OCI-LY7 (cell line): Measurements from ENCODE around the gene TIAL1.

Experiments used
- EZH2phosphoT487 ChIP-seq: fragments of 200-600 bp; sonication (generic); IDR thresholded peaks from 2 replicates; pipeline ENCODE4 v1.6.1; 2018; ENCODE audit warnings: low read depth, borderline replicate concordance, mild to moderate bottlenecking, mixed run types, antibody characterized with exemption, low read length, moderate library complexity, mixed read lengths
- TF ChIP-seq, protein P1 (sequence below): fragments of 200-600 bp; sonication (generic); conservative IDR thresholded peaks from 2 replicates; pipeline ENCODE4 v1.5.1; 2014; ENCODE audit warnings: mild to moderate bottlenecking, antibody characterized with exemption, low read length, moderate library complexity, mixed read lengths

GRCh38 chr10:119621078-119621384, 24.3 kb upstream of the TIAL1 start:
- no peak for TF ChIP-seq EZH2phosphoT487
- TF ChIP-seq, protein P1, sequence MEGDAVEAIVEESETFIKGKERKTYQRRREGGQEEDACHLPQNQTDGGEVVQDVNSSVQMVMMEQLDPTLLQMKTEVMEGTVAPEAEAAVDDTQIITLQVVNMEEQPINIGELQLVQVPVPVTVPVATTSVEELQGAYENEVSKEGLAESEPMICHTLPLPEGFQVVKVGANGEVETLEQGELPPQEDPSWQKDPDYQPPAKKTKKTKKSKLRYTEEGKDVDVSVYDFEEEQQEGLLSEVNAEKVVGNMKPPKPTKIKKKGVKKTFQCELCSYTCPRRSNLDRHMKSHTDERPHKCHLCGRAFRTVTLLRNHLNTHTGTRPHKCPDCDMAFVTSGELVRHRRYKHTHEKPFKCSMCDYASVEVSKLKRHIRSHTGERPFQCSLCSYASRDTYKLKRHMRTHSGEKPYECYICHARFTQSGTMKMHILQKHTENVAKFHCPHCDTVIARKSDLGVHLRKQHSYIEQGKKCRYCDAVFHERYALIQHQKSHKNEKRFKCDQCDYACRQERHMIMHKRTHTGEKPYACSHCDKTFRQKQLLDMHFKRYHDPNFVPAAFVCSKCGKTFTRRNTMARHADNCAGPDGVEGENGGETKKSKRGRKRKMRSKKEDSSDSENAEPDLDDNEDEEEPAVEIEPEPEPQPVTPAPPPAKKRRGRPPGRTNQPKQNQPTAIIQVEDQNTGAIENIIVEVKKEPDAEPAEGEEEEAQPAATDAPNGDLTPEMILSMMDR, result no peak
